AG09319 (cell line): ENCODE measurements around the gene RPTOR.
A peak's percentile ranks its signal among the peaks of the same experiment; 100 is the strongest.
"Not testable (repeated sequence)": the region's sequence is repeated elsewhere in the genome, so short reads cannot be mapped to it uniquely, and the experiment has no call there.

Source experiments
- DNase-seq: peaks from one replicate; pipeline ENCODE4 v3.0.0-alpha.2; 2010; ENCODE audit warnings: low read depth; ENCODE audit errors: extremely low read depth
- TF ChIP-seq, protein P1 (sequence below): IDR thresholded peaks from 2 replicates; pipeline ENCODE4 v1.5.1; 2011; ENCODE audit warnings: low read depth, mild to moderate bottlenecking, inconsistent platforms, low read length, moderate library complexity

The RPTOR gene

DNA sequence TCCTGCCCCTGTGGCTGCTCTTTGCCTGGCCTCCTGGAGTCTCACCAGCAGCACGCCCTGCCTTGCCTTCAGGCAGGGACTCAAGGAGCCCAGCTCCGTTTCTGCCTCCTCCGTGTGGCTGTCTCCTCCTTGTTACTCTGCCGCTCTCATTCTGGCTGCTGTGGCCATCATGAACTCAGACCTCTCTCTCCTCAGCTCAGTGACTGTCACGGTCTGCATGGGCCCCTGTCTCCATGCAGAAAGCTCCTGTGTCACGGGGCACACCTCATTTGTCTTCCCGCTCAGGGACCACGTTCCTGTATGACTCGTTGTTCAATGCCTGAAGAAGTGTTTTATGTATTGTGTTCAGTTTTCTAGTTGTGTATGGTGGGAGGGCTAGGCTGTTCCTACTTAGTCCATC lies 25.3 kb downstream of the RPTOR start:
- no peak for DNase-seq
- TF ChIP-seq, protein P1, sequence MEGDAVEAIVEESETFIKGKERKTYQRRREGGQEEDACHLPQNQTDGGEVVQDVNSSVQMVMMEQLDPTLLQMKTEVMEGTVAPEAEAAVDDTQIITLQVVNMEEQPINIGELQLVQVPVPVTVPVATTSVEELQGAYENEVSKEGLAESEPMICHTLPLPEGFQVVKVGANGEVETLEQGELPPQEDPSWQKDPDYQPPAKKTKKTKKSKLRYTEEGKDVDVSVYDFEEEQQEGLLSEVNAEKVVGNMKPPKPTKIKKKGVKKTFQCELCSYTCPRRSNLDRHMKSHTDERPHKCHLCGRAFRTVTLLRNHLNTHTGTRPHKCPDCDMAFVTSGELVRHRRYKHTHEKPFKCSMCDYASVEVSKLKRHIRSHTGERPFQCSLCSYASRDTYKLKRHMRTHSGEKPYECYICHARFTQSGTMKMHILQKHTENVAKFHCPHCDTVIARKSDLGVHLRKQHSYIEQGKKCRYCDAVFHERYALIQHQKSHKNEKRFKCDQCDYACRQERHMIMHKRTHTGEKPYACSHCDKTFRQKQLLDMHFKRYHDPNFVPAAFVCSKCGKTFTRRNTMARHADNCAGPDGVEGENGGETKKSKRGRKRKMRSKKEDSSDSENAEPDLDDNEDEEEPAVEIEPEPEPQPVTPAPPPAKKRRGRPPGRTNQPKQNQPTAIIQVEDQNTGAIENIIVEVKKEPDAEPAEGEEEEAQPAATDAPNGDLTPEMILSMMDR: no peak

DNA sequence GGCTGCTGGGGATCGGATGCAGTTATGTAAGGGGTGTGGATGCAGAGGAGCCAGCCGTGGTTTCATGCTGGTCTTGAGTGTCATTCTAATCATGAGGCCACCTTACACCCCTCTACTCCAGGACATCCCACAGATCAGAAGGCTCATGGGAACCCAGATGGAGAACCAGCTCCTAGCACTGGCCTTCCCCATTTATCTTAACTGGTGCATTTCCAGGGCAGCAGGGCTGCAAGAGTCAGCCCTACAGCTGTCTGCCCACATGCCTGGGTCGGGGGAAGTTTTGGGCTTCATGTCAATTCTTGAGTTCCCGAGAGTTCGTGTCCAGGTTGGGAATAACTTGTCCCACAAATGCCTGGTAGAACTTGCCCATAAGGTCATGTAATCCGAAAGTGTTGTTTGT lies 29.1 kb downstream of the RPTOR start:
- TF ChIP-seq, protein P1: no peak
- DNase-seq: no peak

GRCh38 chr17:80574496-80574895 lies 29.9 kb downstream of the RPTOR start:
- TF ChIP-seq, protein P1: no peak
- no peak for DNase-seq

GRCh38 chr17:80575057-80575875 lies 30.6 kb downstream of the RPTOR start:
- peak; percentile 22 for DNase-seq
- TF ChIP-seq, protein P1: peak; percentile 99

DNA sequence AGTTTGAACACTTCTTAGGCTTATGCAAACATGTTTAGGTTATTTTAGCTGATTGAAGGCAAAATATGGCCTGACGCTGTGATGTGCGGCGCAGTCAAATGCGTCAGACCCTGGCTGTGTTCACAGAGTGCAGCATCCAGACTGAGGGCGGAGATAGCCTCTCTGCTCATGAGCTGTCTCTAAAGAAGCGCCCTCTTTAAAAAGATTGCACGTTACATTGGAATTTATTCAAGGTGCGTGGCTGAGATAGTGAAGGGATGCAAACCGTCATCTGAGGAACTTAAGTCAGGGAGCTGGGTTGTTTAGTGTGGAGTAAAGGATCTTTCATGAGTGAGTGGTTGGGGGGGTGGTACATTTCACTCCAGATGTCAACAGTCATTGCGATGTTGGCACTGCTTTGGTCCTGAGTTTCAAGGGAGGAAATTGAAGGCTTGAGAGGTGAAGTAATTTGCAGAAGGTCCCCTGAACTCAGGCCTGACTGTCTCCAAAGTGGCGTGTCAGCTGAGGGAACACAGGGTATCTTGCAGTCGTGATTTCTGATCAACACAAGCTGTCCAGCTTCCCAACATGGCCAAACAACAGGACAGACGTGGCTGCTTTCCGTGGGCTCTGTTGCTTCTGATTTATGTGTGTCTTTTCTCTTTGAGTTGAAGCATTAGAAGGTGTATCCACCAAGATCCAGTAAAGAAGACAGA lies 33.4 kb downstream of the RPTOR start:
- DNase-seq: no peak
- TF ChIP-seq, protein P1: no peak

DNA sequence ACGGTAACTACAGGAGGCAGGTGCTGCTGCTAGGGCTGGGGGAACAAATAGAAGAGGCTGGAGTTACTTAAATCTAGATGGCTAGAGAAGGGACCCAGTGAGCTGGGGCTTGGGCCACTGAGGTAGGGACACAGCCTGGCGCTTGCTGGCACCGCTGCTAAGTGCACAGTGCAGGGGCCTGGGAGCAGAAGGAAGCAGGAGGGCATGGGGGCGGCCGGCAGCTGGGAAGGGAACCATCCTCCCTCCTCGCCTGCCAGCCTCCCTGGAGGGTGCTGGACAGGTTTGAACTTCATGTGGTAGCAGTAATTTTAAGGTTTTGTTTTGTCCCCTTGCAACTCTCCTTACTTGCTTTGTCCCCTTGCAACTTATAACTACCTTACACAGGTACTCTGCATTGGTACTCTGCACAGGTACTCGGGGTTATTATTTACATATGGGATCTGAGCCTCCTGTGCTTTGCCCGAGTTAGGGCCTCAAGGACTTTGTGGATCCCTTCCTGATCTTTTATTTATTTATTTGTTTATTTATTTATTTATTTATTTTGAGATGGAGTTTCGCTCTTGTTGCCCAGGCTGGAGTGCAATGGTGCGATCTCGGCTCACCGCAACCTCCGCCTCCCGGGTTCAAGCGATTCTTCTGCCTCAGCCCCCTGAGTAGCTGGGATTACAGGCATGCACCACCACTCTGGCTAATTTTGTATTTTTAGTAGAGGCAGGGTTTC lies 34.2 kb downstream of the RPTOR start:
- DNase-seq: not testable (repeated sequence)

DNA sequence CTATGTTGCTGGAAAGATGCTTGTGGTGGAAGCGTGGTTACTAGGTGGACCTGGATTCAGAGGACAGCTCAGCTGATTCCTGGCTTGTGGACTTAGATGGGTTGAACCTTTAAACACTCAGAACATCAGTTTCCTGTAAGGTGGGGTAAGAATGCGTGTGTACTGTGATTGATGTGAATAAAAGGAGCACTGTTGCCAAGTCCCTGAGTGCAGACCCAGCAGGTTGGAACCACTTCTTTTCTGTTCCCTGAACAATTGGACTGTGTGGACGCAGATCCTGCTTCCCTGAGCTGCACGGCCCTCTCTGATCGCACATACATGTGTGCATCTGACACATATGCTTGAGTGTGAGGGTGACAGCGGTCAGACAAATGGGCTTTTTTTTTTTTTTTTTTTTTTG lies 37.5 kb downstream of the RPTOR start:
- TF ChIP-seq, protein P1: no peak
- DNase-seq: no peak
